GM18870 (cell line): ENCODE results near the gene KLHL29.

ENCODE experiments used
- ATAC-seq: cut with Tn5 transposase; IDR thresholded peaks from one replicate; pipeline ENCODE4 v1.9.1; 2021; ENCODE audit warnings: moderate library complexity; ENCODE audit not compliant: unreplicated experiment

KLHL29 gene

GRCh38 chr2:23601301-23601965, 216.5 kb downstream of the KLHL29 start:
- no peak for ATAC-seq

DNA sequence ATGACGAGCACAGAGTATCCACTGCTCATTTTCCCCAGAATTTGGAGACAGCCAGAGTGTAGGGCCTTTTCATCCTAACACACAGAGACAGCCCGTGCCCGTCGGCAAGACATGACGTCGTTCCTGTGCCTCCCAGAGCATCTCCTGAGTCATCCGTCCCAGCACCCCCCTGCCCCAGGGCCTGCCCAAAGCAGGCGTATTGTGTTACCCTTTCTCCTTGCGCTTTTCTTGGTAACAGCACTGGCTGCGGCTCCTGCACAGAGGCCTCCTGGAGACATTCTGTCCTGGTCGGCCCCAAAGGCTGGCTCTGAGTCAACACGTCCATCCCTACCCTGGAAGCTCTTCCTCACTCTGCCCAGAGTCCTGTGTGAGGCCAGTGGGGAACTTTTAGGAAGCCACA, 217.1 kb downstream of the KLHL29 start:
- ATAC-seq, result no peak

DNA sequence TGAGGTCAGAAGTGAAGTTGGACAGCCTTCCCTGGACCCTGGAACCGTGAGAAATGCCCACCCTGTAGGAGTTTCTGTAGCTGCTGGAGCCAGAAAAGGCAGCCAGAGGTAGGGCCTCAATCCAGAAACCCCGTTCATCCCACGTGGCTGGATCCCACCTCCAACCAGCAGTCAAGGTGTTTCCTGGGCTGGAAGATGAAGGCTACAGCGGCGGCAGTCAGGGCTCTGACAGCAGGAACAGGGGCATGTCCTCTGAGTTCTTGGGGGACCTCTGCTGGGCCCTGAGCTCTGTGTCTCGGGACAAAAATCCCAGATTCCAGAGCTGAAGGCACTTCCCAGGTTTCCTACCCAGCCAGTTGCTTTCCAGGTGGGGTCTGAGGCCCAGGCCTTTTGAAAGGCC, 218.2 kb downstream of the KLHL29 start:
- ATAC-seq, result no peak

- no peak for ATAC-seq
Measured at GRCh38 chr2:23603581-23603980, 218.6 kb downstream of the KLHL29 start.

DNA sequence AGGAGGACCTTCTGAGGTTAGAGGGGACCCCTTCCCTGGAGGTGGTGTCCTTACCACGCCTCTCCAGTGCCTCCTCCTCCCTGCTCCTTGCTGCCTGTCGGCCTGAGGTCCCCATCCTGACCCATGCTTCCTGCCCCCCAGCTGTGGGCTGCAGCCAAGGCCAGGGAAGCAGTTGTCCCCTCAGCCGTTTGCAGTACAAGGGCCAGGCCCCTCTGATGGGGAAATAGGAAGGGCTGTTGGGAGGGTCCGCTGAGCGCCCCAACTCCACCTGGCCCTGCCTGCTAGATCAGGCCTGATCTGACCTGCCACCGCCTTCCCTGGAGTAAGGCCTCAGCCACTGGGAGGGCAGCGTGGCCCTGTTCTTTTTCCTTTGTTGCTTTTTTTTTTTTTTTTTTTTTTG, 219.8 kb downstream of the KLHL29 start:
- ATAC-seq, result no peak

DNA sequence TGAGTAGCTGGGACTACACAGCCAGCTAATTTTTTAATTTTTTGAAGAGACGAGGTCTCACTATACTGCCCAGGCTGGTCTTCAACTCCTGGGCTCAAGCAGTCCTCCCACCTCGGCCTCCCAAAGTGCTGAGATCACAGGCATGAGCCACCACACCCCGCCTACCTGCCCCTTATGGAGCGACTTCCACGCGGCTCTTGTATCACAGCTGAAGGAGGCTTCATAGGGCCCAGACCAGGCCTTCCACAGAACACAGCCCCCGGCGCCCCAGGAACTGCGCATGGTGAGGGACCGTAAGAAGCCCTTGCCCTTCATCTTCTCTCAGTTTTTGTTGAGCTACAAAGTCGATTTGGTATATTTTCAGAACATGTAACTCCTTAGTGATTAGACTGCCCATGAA, 220.3 kb downstream of the KLHL29 start:
- ATAC-seq, result no peak

DNA sequence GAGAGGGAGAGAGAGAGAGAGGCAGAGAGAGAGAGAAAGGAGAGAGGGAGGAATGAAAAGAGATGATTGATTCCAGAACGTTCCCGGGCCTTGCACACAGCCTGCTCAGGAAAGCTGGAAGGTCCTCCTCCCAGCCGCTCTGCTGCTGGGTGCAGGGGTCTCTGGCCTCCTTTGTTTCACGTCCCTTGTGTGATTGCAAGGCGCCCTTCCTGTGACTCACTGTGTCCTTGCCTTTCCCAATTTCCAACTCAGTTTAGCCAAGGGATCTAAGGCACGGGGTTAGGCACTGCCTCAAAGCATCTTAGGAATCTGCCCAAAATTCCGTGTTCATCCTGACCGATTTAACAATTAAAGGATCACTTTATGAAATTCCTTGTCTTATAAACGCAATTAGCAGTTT, 221.2 kb downstream of the KLHL29 start:
- ATAC-seq, result no peak

DNA sequence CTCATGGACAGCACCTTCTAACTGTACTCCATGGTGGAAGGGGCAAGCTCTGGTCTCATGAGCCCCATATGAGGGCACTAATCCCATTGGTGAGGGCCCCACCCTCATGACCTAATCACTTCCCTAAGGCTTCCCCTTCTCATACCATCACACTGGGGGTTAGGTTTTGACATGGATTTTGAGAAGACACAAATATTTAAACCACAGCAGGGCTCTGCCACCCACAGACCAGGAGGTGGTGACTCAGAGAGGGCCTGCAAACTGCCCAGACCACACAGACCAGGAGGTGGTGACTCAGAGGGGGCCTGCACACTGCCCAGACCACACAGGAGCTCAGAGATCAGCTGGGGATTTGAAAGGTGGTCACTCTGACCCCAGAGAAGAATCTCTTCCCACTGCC, 222.0 kb downstream of the KLHL29 start:
- no peak for ATAC-seq

- no peak for ATAC-seq
Measured at GRCh38 chr2:23607925-23608324, 222.9 kb downstream of the KLHL29 start.

- no peak for ATAC-seq
Measured at GRCh38 chr2:23609254-23609653, 224.3 kb downstream of the KLHL29 start.

DNA sequence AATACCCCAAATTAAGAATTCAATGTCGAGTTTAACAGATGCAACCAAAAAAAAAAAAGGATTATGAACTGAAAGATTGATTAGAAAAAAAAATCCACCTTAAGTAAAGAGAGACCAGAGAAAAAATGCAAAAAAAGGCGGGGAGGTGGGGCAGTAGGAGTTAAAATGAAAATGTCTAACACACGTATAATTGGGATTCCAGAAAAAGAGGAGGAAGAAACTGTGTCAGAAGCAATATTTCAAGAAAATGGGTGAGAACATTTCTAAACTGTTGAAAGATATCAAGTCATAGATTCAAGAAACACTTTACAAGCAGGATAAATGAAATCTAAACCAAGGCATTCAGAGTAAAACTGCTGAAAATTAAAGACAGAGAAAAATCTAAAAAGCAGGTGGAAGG, 226.9 kb downstream of the KLHL29 start:
- no peak for ATAC-seq

GRCh38 chr2:23614701-23615100, 229.7 kb downstream of the KLHL29 start:
- no peak for ATAC-seq

DNA sequence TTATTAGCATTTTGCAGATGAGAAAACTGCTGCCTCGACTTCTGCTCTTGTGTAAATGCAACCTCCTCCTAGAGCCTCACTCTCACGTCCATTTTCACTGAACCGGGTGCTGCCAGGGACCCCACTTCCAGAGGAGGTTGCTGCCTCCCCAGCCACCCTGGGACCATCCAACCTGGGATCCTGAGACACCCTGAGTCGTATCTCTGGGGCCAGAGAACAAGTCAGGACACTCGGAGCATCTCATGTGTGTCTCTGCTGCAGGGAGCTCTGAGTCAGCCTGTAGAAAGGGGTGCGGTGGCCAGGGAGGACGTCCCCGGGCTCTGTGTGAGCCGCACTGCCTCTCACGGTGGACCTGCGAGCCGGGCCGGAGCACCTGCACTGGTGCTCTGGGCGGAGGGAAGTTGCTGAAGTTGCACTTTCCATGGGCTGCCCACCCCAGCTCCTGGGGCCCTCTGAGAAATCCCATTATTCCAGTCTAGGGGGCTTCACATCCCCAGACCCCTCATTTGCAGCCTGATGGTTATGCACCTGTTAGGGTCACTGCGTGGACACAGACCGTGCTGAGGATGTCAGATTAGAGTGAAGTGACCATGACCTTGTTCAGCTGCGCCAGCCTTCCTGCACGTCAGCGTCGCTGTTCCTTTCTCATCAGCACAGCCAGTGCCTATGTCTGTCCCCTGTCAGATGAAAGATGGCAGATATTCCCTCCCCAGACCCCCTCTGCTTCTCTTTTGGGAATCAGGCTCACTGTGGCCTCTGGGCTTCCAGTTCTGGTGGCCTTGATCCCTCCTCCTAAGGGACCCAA, 230.4 kb downstream of the KLHL29 start:
- no peak for ATAC-seq

DNA sequence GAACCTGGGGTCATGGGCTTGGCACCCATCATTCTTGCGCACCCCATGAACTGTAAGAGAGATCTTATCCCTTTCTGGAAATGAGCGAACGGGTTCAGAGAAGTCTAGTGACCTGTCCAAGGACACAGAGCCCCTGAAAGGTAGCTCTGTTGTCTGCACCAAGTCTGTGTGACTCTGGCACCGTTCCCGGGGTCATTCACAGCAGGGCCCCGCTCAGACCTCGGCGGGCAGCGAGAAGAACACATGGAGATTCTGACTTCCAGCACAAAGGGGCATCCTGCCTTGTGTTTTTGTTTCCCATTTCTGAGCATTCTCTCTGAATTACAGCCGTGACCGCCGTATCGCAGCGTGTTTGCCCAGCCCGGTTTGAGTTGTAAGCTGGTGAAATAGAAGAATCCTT, 231.7 kb downstream of the KLHL29 start:
- ATAC-seq, result no peak

DNA sequence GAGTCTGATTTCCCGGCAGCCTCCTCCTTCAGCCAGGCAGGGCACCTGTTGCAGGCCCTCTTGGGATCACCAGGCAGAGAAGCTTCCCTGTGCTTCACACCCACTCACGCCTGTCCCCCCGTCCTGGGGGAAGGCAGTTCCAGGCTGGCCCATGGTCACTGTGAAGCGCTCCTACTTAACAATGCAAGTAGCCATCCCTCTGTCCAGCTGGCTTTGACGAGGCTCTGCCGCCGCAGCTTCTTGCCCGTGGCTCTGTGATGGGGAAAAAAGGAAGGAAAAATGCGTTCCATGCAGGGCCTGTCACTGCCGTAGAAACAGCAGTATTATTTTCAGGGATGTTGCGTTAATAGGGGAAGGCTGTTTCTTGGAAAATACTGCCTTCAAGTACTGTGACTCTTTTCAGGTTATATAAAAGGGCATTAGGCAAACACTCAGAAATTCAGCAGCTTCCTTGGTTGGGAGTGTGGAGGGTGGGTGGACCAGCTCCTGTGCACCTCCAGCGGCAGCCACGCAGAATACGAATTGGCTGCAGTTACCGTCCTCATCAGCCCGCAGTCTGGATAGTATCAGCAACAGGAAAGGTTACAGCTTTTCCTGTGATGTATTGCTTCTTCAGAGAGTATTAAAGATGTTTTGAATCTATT, 232.3 kb downstream of the KLHL29 start:
- ATAC-seq, result no peak

- ATAC-seq, result no peak
Measured at GRCh38 chr2:23617811-23618215, 232.8 kb downstream of the KLHL29 start.

DNA sequence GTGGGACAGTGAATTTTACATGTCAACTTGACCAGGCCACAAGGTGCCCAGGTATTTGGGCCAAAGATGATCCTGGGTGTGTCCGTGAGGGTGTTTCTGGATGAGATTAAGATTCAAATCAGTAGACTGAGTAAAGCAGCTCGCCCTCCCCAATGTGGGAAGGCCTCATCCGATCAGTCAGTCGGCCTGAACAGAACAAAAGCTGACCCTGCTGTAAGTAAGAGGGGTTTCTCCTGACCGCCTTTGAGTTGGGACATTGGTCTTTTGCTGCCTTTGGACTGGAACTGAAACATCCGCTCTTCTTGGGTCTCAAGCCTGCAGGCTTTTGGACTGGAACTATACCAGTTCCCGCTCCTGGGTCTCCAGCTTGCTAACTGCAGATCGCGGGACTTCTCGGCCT, 233.3 kb downstream of the KLHL29 start:
- ATAC-seq, result no peak

DNA sequence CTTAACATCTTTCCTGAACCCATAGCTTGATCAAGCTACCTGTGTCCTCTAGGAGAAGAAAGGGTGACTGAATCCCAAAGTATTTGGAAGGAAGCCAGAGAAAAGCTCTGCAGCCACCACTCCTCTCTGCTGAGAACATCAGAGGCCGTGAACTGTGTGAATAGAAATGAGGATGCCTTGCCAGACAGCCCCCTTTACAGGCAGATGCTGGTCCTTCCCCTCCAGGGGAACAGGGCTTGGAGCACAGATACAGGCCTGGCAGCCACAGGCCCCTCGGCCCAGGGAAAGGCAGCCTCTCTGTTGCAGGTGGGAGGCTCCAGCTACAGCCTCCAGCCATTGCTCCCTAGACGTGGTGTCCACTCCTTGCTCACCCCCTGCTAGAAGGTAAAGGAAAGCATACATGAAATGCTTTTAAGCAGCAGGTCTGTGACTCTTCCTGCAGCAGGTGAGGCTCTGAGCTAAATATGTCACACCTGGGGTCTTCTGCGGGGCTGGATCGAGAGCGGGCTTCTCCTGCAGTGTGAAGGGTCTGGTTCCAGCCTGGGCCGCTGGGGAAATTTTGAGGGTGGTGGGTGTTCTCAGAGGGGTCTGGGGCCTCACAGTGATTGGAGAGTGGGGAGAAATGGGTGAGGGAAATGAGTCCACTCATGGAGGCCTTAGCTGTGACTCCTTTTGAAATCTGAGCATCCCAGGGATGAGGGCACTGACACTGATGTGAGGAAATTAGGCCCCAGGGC, 234.0 kb downstream of the KLHL29 start:
- no peak for ATAC-seq

- no peak for ATAC-seq
Measured at GRCh38 chr2:23619941-23620340, 235.0 kb downstream of the KLHL29 start.

- ATAC-seq, result no peak
Measured at GRCh38 chr2:23620841-23621341, 235.9 kb downstream of the KLHL29 start.

GRCh38 chr2:23621616-23622015, 236.6 kb downstream of the KLHL29 start:
- no peak for ATAC-seq
